H9 (cell line): ENCODE measurements around the gene STAC2. TPM values are rescaled to one million over a fixed set of nuclear protein-coding genes. Genes with fewer than 3 reads are reported as not detected.

ENCODE experiments used
- DNase-seq: peaks from one replicate; pipeline ENCODE4 v3.0.0-alpha.2; 2017
- H2AFZ ChIP-seq: one replicate; pipeline ENCODE4 v1.6.1; 2013; ENCODE audit warnings: mild to moderate bottlenecking, low read length, control low read depth, moderate library complexity
- H2AK5ac ChIP-seq: 2 replicates; pipeline ENCODE4 v1.6.1; 2013; ENCODE audit warnings: low read length, control low read depth, mixed read lengths; ENCODE audit not compliant: insufficient read length
- H2BK120ac ChIP-seq: one replicate; pipeline ENCODE4 v1.6.1; 2013; ENCODE audit warnings: low read depth, mild to moderate bottlenecking, low read length, control low read depth, inconsistent platforms; ENCODE audit not compliant: poor library complexity, severe bottlenecking
- H2BK12ac ChIP-seq: 2 replicates; pipeline ENCODE4 v1.6.1; 2013; ENCODE audit warnings: low read length, control low read depth, mixed read lengths, low read depth; ENCODE audit not compliant: insufficient read length
- H2BK15ac ChIP-seq: 2 replicates; pipeline ENCODE4 v1.6.1; 2013; ENCODE audit warnings: low read depth, low read length, control low read depth
- H2BK20ac ChIP-seq: one replicate; pipeline ENCODE4 v1.6.1; 2013; ENCODE audit warnings: low read depth, mild to moderate bottlenecking, low read length, control low read depth, inconsistent platforms; ENCODE audit not compliant: poor library complexity, severe bottlenecking
- H2BK5ac ChIP-seq: 2 replicates; pipeline ENCODE4 v1.6.1; 2013; ENCODE audit warnings: low read length, control low read depth, mixed read lengths; ENCODE audit not compliant: insufficient read length
- H3K14ac ChIP-seq: 2 replicates; pipeline ENCODE4 v1.6.1; 2013; ENCODE audit warnings: low read length, control low read depth; ENCODE audit not compliant: insufficient read depth
- H3K18ac ChIP-seq: 2 replicates; pipeline ENCODE4 v1.6.1; 2013; ENCODE audit warnings: low read depth, mild to moderate bottlenecking, mixed read lengths, low read length, control low read depth; ENCODE audit not compliant: insufficient read length
- H3K23ac ChIP-seq: 2 replicates; pipeline ENCODE4 v1.6.1; 2013; ENCODE audit warnings: low read length, control low read depth, mixed read lengths, low read depth; ENCODE audit not compliant: insufficient read length
- H3K23me2 ChIP-seq: 2 replicates; pipeline ENCODE4 v1.6.1; 2013; ENCODE audit warnings: low read depth, mild to moderate bottlenecking, mixed read lengths, low read length, control low read depth; ENCODE audit not compliant: insufficient read length, poor library complexity, severe bottlenecking
- H3K27ac ChIP-seq: 2 replicates; pipeline ENCODE4 v1.5.1; 2013; ENCODE audit warnings: low read length, control low read depth, mixed read lengths, low read depth; ENCODE audit not compliant: insufficient read length
- H3K27me3 ChIP-seq: 2 replicates; pipeline ENCODE4 v1.6.1; 2013; ENCODE audit warnings: low read length, control low read depth, inconsistent platforms; ENCODE audit not compliant: insufficient read depth
- H3K4ac ChIP-seq: 2 replicates; pipeline ENCODE4 v1.6.1; 2013; ENCODE audit warnings: low read depth, mild to moderate bottlenecking, control low read depth, inconsistent platforms, low read length, moderate library complexity
- H3K4me1 ChIP-seq: 2 replicates; pipeline ENCODE4 v1.6.1; 2013; ENCODE audit warnings: low read length, control low read depth, inconsistent platforms; ENCODE audit not compliant: insufficient read depth
- H3K4me2 ChIP-seq: 2 replicates; pipeline ENCODE4 v1.6.1; 2013; ENCODE audit warnings: low read length, control low read depth, mixed read lengths; ENCODE audit not compliant: insufficient read length, insufficient read depth
- H3K56ac ChIP-seq: 2 replicates; pipeline ENCODE4 v1.6.1; 2013; ENCODE audit warnings: low read depth, mild to moderate bottlenecking, mixed read lengths, low read length, control low read depth; ENCODE audit not compliant: insufficient read length
- H3K79me1 ChIP-seq: 2 replicates; pipeline ENCODE4 v1.6.1; 2013; ENCODE audit warnings: low read depth, mild to moderate bottlenecking, moderate library complexity, low read length, control low read depth, inconsistent platforms; ENCODE audit not compliant: insufficient read depth, poor library complexity, severe bottlenecking
- H3K79me2 ChIP-seq: 2 replicates; pipeline ENCODE4 v1.6.1; 2013; ENCODE audit warnings: low read length, control low read depth, inconsistent platforms; ENCODE audit not compliant: insufficient read depth
- H3K9ac ChIP-seq: 2 replicates; pipeline ENCODE4 v1.6.1; 2013; ENCODE audit warnings: low read length, control low read depth, mixed read lengths; ENCODE audit not compliant: insufficient read length; ENCODE audit errors: extremely low read depth
- H3K9me3 ChIP-seq: one replicate; pipeline ENCODE4 v1.6.1; 2013; ENCODE audit warnings: low read depth, low read length, inconsistent platforms; ENCODE audit not compliant: control insufficient read depth
- H3T11ph ChIP-seq: one replicate; pipeline ENCODE4 v1.6.1; 2013; ENCODE audit warnings: mild to moderate bottlenecking, low read length, control low read depth, inconsistent platforms
- H4K20me1 ChIP-seq: one replicate; pipeline ENCODE4 v1.6.1; 2013; ENCODE audit not compliant: control insufficient read depth, insufficient read length, insufficient read depth
- H4K5ac ChIP-seq: 2 replicates; pipeline ENCODE4 v1.6.1; 2013; ENCODE audit warnings: low read depth, mild to moderate bottlenecking, mixed read lengths, low read length, control low read depth; ENCODE audit not compliant: insufficient read length
- H4K8ac ChIP-seq: replicated peaks from 2 replicates; pipeline ENCODE4 v1.6.1; 2013; ENCODE audit warnings: low read length, control low read depth, mixed read lengths, low read depth; ENCODE audit not compliant: insufficient read length
- H4K91ac ChIP-seq: 2 replicates; pipeline ENCODE4 v1.6.1; 2013; ENCODE audit warnings: low read depth, mild to moderate bottlenecking, moderate library complexity, mixed read lengths, low read length, control low read depth; ENCODE audit not compliant: insufficient read length
- H3K27ac Mint-ChIP-seq, 3 experiments: 2 replicates in 2 of 3; 3 replicates in 1 of 3; pipeline ENCODE4 v1.8.0; 2020 to 2021; ENCODE audit warnings: mixed read lengths in 3 of 3, mild to moderate bottlenecking in 1 of 3, moderate library complexity in 1 of 3
- H3K27me3 Mint-ChIP-seq: 2 replicates; pipeline ENCODE4 v1.8.0; 2021; ENCODE audit warnings: low read depth, mild to moderate bottlenecking, moderate library complexity, mixed read lengths
- H3K36me3 Mint-ChIP-seq, 3 experiments: 2 replicates in 2 of 3; 3 replicates in 1 of 3; pipeline ENCODE4 v1.8.0; 2020 to 2021; ENCODE audit warnings: low read depth in 3 of 3, mixed read lengths in 3 of 3; ENCODE audit not compliant: insufficient read depth in 1 of 3
- H3K4me1 Mint-ChIP-seq, 2 experiments: 2 replicates each; pipeline ENCODE4 v1.8.0; 2020; ENCODE audit warnings: mixed read lengths in 2 of 2
- H3K4me3 Mint-ChIP-seq, 2 experiments: 2 replicates in 1 of 2; 3 replicates in 1 of 2; pipeline ENCODE4 v1.8.0; 2020 to 2021; ENCODE audit warnings: mild to moderate bottlenecking in 2 of 2, mixed read lengths in 2 of 2, moderate library complexity in 1 of 2
- H3K9me3 Mint-ChIP-seq, 2 experiments: 2 replicates in 1 of 2; 3 replicates in 1 of 2; pipeline ENCODE4 v1.8.0; 2020; ENCODE audit warnings: mild to moderate bottlenecking in 2 of 2, mixed read lengths in 2 of 2, moderate library complexity in 1 of 2
- WGBS: extraction: QIAGEN DNeasy Blood & Tissue Kit; methylation state at CpG from one replicate; pipeline ENCODE4 v1.1.7; 2013; ENCODE audit warnings: missing lambda C conversion rate, low lambda C conversion rate, mixed read lengths; ENCODE audit not compliant: insufficient read length; ENCODE audit errors: extremely low coverage; 5-methylcytosine and 5-hydroxymethylcytosine counted together
- total RNA-seq: library from RNA; stranded (reverse); gene quantifications from 2 replicates; pipeline ENCODE4 v1.2.1, GENCODE V29; 2021
- TF ChIP-seq, protein P1 (sequence below): fragments of 200-600 bp; sonication (generic); conservative IDR thresholded peaks from 3 replicates; pipeline ENCODE4 v1.8.0; 2021; ENCODE audit warnings: antibody characterized with exemption, mild to moderate bottlenecking

The STAC2 gene
- total RNA-seq, 1 experiment from 2014 or later = 2.5 TPM

GRCh38 chr17:39240631-39241030 lies 14.9 kb upstream of the STAC2 start:
- Mint-ChIP-seq H3K27me3 (peaks cover 2% of the 10 kb centered on the region; the same call in 1 of the 2 replicates), H3K4me3 (no peak overlapping the region), H3K9me3 (no peaks in the 10 kb centered on the region), H3K4me1 (peaks cover 9 to 25% of the 10 kb centered on the region in 2 experiments), H3K36me3 (no peaks in the 10 kb centered on the region), H3K27ac (no peak overlapping the region)
- DNase-seq = no peak
- Histone ChIP-seq H3K27ac (no peak overlapping the region), H3K79me1 (no peaks in the 10 kb centered on the region), H3K79me2 (no peaks in the 10 kb centered on the region), H2BK20ac (no peak overlapping the region), H4K5ac (no peak overlapping the region), H3K4me2 (no peak overlapping the region), H4K8ac (no peak overlapping the region), H3K9me3 (no peaks in the 10 kb centered on the region), H3K9ac (no peak overlapping the region), H3K23ac (no peak overlapping the region), H4K91ac (no peak overlapping the region), H3K18ac (no peak overlapping the region), H3K23me2 (no peaks in the 10 kb centered on the region), H3K27me3 (no peaks in the 10 kb centered on the region), H2BK15ac (no peak overlapping the region), H3K4ac (no peak overlapping the region), H3K56ac (no peak overlapping the region), H2BK12ac (no peak overlapping the region), H2AFZ (no peak overlapping the region), H3T11ph (no peak overlapping the region), H2BK5ac (no peak overlapping the region), H2BK120ac (no peak overlapping the region), H4K20me1 (no peaks in the 10 kb centered on the region), H3K4me1 (no peaks in the 10 kb centered on the region), H3K14ac (no peak overlapping the region), H2AK5ac (no peak overlapping the region)
- TF ChIP-seq, protein P1, sequence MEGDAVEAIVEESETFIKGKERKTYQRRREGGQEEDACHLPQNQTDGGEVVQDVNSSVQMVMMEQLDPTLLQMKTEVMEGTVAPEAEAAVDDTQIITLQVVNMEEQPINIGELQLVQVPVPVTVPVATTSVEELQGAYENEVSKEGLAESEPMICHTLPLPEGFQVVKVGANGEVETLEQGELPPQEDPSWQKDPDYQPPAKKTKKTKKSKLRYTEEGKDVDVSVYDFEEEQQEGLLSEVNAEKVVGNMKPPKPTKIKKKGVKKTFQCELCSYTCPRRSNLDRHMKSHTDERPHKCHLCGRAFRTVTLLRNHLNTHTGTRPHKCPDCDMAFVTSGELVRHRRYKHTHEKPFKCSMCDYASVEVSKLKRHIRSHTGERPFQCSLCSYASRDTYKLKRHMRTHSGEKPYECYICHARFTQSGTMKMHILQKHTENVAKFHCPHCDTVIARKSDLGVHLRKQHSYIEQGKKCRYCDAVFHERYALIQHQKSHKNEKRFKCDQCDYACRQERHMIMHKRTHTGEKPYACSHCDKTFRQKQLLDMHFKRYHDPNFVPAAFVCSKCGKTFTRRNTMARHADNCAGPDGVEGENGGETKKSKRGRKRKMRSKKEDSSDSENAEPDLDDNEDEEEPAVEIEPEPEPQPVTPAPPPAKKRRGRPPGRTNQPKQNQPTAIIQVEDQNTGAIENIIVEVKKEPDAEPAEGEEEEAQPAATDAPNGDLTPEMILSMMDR = no peak
- WGBS = no CpG with 5 or more reads among the region's 5 CpGs
